Progenitor cell of endocrine pancreas (in vitro differentiated cells): Measurements from ENCODE around the gene RPL37. TPM values are rescaled to one million over a fixed set of nuclear protein-coding genes. Genes with fewer than 3 reads are reported as not detected.
"Not testable (repeated sequence)": the region's sequence is repeated elsewhere in the genome, so short reads cannot be mapped to it uniquely, and the experiment has no call there.

Experiments used
- DNase-seq: peaks from one replicate; pipeline ENCODE4 v3.0.0; 2021; ENCODE audit warnings: low spot score; ENCODE audit not compliant: unreplicated experiment
- H3K27ac Mint-ChIP-seq: 2 replicates; pipeline ENCODE4 v1.8.0; 2021; ENCODE audit warnings: mild to moderate bottlenecking, moderate library complexity, mixed read lengths
- H3K27me3 Mint-ChIP-seq: 2 replicates; pipeline ENCODE4 v1.8.0; 2021; ENCODE audit warnings: mixed read lengths
- H3K36me3 Mint-ChIP-seq: 2 replicates; pipeline ENCODE4 v1.8.0; 2022; ENCODE audit warnings: mixed read lengths; ENCODE audit not compliant: insufficient read depth
- H3K4me1 Mint-ChIP-seq: 2 replicates; pipeline ENCODE4 v1.8.0; 2021; ENCODE audit warnings: low read depth, mixed read lengths
- H3K4me3 Mint-ChIP-seq: 2 replicates; pipeline ENCODE4 v1.8.0; 2021; ENCODE audit warnings: low read depth, mild to moderate bottlenecking, moderate library complexity, mixed read lengths
- H3K9me3 Mint-ChIP-seq: 2 replicates; pipeline ENCODE4 v1.8.0; 2021; ENCODE audit warnings: low read depth, mixed read lengths
- CTCF ChIP-seq: fragments of 200-600 bp; sonication (generic); IDR thresholded peaks from one replicate; pipeline ENCODE4 v1.5.0; 2021; ENCODE audit warnings: antibody characterized with exemption, mild to moderate bottlenecking; ENCODE audit not compliant: unreplicated experiment
- total RNA-seq: library from RNA; stranded (reverse); gene quantifications from 2 replicates; pipeline ENCODE4 v1.2.1, GENCODE V29; 2021

RPL37 gene
- total RNA-seq, 1 donor from 2014 or later, result 1,476 TPM

DNA sequence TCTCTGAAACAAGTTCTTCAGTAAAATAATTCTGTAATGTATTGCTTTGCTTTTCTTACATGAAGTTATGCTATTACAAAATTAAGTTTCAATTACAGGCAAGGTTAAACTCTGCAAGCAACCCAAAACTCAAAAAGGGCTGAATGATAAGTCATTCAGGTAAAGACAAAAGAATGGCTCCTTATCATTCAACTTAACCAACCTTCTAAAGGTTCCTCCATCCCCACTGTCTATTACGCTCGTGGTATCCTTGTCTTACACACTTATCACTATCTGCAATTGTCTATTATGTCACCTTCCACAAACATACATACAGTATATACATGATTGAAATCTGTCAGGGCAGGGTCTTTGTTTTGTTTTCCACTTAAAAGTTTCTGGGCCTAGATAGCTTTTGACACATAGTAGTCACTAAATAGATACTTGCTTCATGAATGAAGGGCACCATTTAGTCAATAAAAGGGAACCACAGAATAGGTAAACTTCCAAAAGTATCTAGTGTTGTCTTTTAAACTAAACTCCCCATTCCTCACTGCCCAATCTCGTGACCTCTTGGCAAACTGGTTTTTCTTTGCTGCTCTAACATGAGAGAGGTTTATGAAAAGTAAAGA, 6.9 kb downstream of the RPL37 start:
- H3K27ac Mint-ChIP-seq, result peak overlapping the region; percentile 33
- no peaks in the 10 kb centered on the region for H3K27me3 Mint-ChIP-seq
- no peaks in the 10 kb centered on the region for H3K9me3 Mint-ChIP-seq
- peaks cover 16% of the 10 kb centered on the region for H3K4me1 Mint-ChIP-seq
- no peak overlapping the region for H3K4me3 Mint-ChIP-seq
- H3K36me3 Mint-ChIP-seq, result peaks cover 50% of the 10 kb centered on the region
- no peak for TF ChIP-seq CTCF
- no peak for DNase-seq

DNA sequence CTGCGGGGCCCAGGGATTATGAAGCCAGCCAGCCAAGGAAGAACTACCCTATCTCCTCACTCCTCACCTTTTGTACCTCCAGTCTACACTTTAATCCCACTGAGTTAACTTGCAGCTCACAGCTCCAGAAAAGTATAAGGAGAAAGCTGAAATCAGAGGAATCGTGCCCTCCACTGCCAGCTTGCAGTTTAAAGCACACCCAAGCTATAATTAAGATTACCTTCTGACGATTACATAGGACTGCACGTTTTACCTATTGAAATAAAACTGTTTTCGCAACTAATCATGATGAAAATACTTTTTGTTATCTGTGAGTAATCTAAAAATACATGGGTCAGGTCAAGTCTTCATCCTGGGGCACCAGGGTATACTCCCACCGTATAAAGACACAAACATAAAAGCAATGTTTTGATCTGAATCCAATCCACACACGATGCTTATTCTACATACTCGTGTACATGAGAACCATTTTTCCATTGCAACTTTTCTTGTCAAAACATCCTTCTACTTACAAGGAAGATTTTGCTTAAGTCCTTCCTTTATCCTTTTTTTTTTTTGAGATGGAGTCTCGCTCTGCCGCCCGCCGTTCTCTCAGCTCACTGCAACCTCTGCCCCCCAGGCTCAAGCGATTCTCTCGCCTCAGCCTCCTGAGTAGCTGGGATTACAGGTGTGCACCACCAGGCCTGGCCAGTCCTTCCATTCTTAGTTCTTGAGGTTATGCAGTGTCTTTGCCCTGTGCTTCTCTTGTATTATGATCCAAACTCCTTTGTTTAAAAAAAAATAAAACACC, 7.6 kb downstream of the RPL37 start:
- Mint-ChIP-seq H3K36me3 (peaks cover 46% of the 10 kb centered on the region), H3K4me1 (peaks cover 9% of the 10 kb centered on the region), H3K4me3 (no peak overlapping the region), H3K27me3 (no peaks in the 10 kb centered on the region), H3K9me3 (no peaks in the 10 kb centered on the region), H3K27ac (peak overlapping the region; percentile 71)
- no peak for DNase-seq
- no peak for TF ChIP-seq CTCF

DNA sequence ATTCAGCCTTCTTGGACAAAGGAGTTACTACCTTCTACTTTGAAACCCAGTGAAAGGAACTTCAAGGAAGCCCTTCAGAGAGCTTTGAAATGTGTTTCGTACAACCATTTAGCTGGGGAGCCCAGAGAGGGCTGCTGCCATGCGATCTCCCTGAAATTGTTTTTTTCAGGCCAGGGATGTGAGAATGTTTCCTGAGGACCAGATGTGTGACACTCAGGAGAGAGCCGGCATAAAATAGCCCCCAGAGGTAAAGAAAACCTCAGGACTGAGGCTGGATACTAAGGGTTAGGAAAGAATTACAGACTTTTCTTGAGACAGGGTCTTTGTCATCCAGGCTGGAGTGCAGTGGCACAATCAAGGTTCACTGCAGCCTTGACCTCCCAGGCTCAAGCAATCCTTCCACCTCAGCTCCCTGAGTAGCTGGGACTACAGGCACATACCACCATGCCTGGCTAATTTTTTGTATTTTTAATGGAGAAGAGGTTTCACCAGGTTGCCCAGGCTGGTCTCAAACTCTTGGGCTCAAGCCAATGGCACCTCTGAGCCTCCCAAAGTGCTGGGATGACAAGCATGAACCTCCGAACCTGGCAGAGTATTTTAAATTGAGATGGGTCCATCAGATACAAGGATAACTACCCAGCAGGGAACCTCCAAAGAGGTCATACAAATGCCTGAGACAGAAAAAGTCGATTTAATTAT, 8.4 kb downstream of the RPL37 start:
- TF ChIP-seq CTCF, result no peak
- Mint-ChIP-seq H3K27me3 (no peaks in the 10 kb centered on the region), H3K4me1 (peaks cover 2% of the 10 kb centered on the region), H3K9me3 (no peaks in the 10 kb centered on the region), H3K4me3 (no peak overlapping the region), H3K36me3 (peaks cover 40% of the 10 kb centered on the region), H3K27ac (peak overlapping the region; percentile 71)
- DNase-seq, result no peak

GRCh38 chr5:40825461-40826043, 9.5 kb downstream of the RPL37 start:
- not testable (repeated sequence) for H3K4me3 Mint-ChIP-seq, H3K9me3 Mint-ChIP-seq, H3K27me3 Mint-ChIP-seq, H3K4me1 Mint-ChIP-seq, DNase-seq
- Mint-ChIP-seq H3K27ac (peak overlapping the region; percentile 89), H3K36me3 (peaks cover 35% of the 10 kb centered on the region)

DNA sequence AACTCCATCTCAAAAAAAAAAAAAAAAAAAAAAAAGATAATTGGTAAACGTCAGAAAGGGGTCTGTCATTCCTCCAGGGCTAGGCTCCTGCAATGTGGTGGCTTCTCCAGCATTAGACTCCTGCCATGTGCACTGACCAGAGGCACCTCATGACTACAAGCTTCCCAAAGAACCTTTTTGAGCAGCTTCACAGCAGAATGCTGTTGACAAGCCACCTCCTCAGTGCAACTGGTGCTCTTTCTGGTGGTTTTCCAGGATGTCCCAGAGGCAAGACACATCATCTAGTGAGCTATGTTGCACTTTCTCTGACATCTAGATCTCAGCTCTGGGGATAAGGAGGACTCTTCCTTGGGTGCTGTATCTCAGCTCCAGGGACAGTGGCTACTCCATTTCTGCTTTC, 11.6 kb downstream of the RPL37 start:
- H3K36me3 Mint-ChIP-seq, result peaks cover 17% of the 10 kb centered on the region
- no peak for DNase-seq
- H3K4me3 Mint-ChIP-seq, result no peak overlapping the region
- H3K9me3 Mint-ChIP-seq, result no peaks in the 10 kb centered on the region
- H3K4me1 Mint-ChIP-seq, result no peaks in the 10 kb centered on the region
- no peaks in the 10 kb centered on the region for H3K27me3 Mint-ChIP-seq
- no peak for TF ChIP-seq CTCF
- H3K27ac Mint-ChIP-seq, result peak overlapping the region; percentile 45
